K562 (cell line): ENCODE data around the gene GGTLC2. TPM values are rescaled to one million over a fixed set of nuclear protein-coding genes. Genes with fewer than 3 reads are reported as not detected.

Experiments
- CBFA2T3 ChIP-seq: fragments of 450-650 bp; IDR thresholded peaks from 2 replicates; pipeline ENCODE4 v1.6.1; 2017
- CEBPB ChIP-seq: fragments of 450-650 bp; IDR thresholded peaks from 2 replicates; pipeline ENCODE4 v1.6.1; 2016; ENCODE audit warnings: missing genetic modification characterization, missing compliant biosample characterization
- CREB1 ChIP-seq, 2 experiments: sonication (generic) in 1 of 2; formaldehyde crosslinking in 1 of 2; IDR thresholded peaks; 2 replicates each; pipeline versions ENCODE4 v1.6.1 to v1.8.0; 2012 to 2022; ENCODE audit warnings: inconsistent platforms in 1 of 2, mild to moderate bottlenecking in 1 of 2, missing genetic modification reagents in 1 of 2, moderate library complexity in 1 of 2
- DIDO1 ChIP-seq: fragments of 450-650 bp; IDR thresholded peaks from 2 replicates; pipeline ENCODE4 v1.6.1; 2016; ENCODE audit warnings: low read depth, missing biosample characterization, missing genetic modification characterization
- EZH2 ChIP-seq: IDR thresholded peaks from 2 replicates; pipeline ENCODE4 v1.6.1; 2012; ENCODE audit warnings: low read depth, mild to moderate bottlenecking, inconsistent platforms, low read length, borderline replicate concordance
- GABPA ChIP-seq: fragments of 200-800 bp; sonication (Bioruptor generic); conservative IDR thresholded peaks from 2 replicates; pipeline ENCODE4 v1.6.1; 2016; ENCODE audit warnings: low read depth, missing genetic modification characterization, missing compliant biosample characterization
- GABPB1 ChIP-seq: sonication (generic); formaldehyde crosslinking; IDR thresholded peaks from 2 replicates; pipeline ENCODE4 v1.8.0; 2022; ENCODE audit warnings: mild to moderate bottlenecking, missing genetic modification reagents
- HMGXB4 ChIP-seq: sonication (generic); formaldehyde crosslinking; IDR thresholded peaks from 2 replicates; pipeline ENCODE4 v1.8.1; 2023; ENCODE audit warnings: mild to moderate bottlenecking, missing genetic modification reagents
- IFI16 ChIP-seq: fragments of 250-450 bp; sonication (Bioruptor Pico); IDR thresholded peaks from 2 replicates; pipeline ENCODE4 v2.1.2; 2022; ENCODE audit warnings: mild to moderate bottlenecking, inconsistent platforms
- L3MBTL2 ChIP-seq: fragments of 450-650 bp; IDR thresholded peaks from 2 replicates; pipeline ENCODE4 v1.6.1; 2016; ENCODE audit warnings: mild to moderate bottlenecking, moderate library complexity
- MAZ ChIP-seq, 2 experiments: fragments of 450-650 bp in 1 of 2; sonication (generic) in 1 of 2; formaldehyde crosslinking; IDR thresholded peaks in 1 of 2; conservative IDR thresholded peaks in 1 of 2; 2 replicates each; pipeline versions ENCODE4 v1.4.0 to v1.5.0; 2020; ENCODE audit warnings: mild to moderate bottlenecking in 1 of 2, missing genetic modification reagents in 1 of 2
- MCM2 ChIP-seq: fragments of 450-650 bp; IDR thresholded peaks from 2 replicates; pipeline ENCODE4 v1.6.1; 2017; ENCODE audit warnings: low read depth, mild to moderate bottlenecking
- MEF2D ChIP-seq: conservative IDR thresholded peaks from 2 replicates; pipeline ENCODE4 v1.6.1; 2016; ENCODE audit warnings: low read depth, missing genetic modification characterization, missing compliant biosample characterization
- MYNN ChIP-seq, 2 experiments: sonication (generic); formaldehyde crosslinking in 1 of 2; IDR thresholded peaks; 2 replicates each; pipeline versions ENCODE4 v1.5.0 to v1.6.1; 2016 to 2020; ENCODE audit warnings: antibody characterized with exemption in 1 of 2, missing genetic modification reagents in 1 of 2
- PYGO2 ChIP-seq: fragments of 450-650 bp; IDR thresholded peaks from 2 replicates; pipeline ENCODE4 v1.6.1; 2016; ENCODE audit warnings: mild to moderate bottlenecking, missing genetic modification characterization, moderate library complexity, missing compliant biosample characterization
- SRF ChIP-seq, 2 experiments: fragments of 250-450, 450-650 bp in 1 of 2; sonication (Bioruptor Pico) in 1 of 2; sonication (generic) in 1 of 2; formaldehyde crosslinking; IDR thresholded peaks; 2 replicates each; pipeline versions ENCODE4 v1.5.0 to v1.5.1; 2020 to 2022; ENCODE audit warnings: mild to moderate bottlenecking in 1 of 2, missing genetic modification reagents in 1 of 2
- ZBTB26 ChIP-seq: fragments of 450-650 bp; formaldehyde crosslinking; IDR thresholded peaks from 2 replicates; pipeline ENCODE4 v1.4.0; 2022; ENCODE audit warnings: missing genetic modification characterization
- ZNF133 ChIP-seq: fragments of 250-450 bp; sonication (Bioruptor Pico); IDR thresholded peaks from 2 replicates; pipeline ENCODE4 v1.4.0; 2020; ENCODE audit warnings: mild to moderate bottlenecking
- polyA plus RNA-seq, 8 experiments: library from polyadenylated mRNA; depleted of rRNA in 4 of 8; stranded (reverse) in 5 of 8; unstranded in 3 of 8; fragments of >200 nt; fragmentation: Nextera tagmentation in 2 of 8; fragmentation: Illumina TruSeq in 1 of 8; extraction: Ambion mirVana in 2 of 8; extraction: Trizol in 1 of 8; gene quantifications; 2 replicates each; pipeline versions ENCODE4 v1.2.1 to v1.2.3, GENCODE V29; 2011 to 2014; ENCODE audit warnings: inconsistent platforms in 1 of 8, missing spikeins in 1 of 8
- total RNA-seq, 7 experiments: library from RNA; depleted of rRNA in 6 of 7; stranded (reverse); fragments of >200 nt in 6 of 7; fragmentation: Illumina TruSeq in 2 of 7; extraction: Trizol in 2 of 7; gene quantifications; 2 replicates each; pipeline versions ENCODE4 v1.2.1 to v1.2.3, GENCODE V29; 2011 to 2021; ENCODE audit warnings: low replicate concordance in 1 of 7
- TF ChIP-seq, protein P1 (sequence below): sonication (generic); formaldehyde crosslinking; IDR thresholded peaks from 2 replicates; pipeline ENCODE4 v1.8.0; 2022; ENCODE audit warnings: mild to moderate bottlenecking, missing genetic modification reagents
- TF ChIP-seq, protein P2 (sequence below): fragments of 250-450 bp; sonication (Bioruptor Pico); IDR thresholded peaks from 2 replicates; pipeline ENCODE4 v1.8.0; 2021; ENCODE audit warnings: borderline replicate concordance, mild to moderate bottlenecking, moderate library complexity; ENCODE audit not compliant: poor library complexity, severe bottlenecking

The GGTLC2 gene
- total and polyA plus RNA-seq, 9 of the 15 experiments (the other 6 are each of a cell fraction or from before 2014, with no cell fraction given): not detected

- TF ChIP-seq, protein P1, sequence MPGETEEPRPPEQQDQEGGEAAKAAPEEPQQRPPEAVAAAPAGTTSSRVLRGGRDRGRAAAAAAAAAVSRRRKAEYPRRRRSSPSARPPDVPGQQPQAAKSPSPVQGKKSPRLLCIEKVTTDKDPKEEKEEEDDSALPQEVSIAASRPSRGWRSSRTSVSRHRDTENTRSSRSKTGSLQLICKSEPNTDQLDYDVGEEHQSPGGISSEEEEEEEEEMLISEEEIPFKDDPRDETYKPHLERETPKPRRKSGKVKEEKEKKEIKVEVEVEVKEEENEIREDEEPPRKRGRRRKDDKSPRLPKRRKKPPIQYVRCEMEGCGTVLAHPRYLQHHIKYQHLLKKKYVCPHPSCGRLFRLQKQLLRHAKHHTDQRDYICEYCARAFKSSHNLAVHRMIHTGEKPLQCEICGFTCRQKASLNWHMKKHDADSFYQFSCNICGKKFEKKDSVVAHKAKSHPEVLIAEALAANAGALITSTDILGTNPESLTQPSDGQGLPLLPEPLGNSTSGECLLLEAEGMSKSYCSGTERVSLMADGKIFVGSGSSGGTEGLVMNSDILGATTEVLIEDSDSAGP: no peak
- TF ChIP-seq PYGO2 (tag): no peak
- no peak for TF ChIP-seq ZBTB26
- peak; percentile 73; the same call in 1 of the 2 replicates for TF ChIP-seq HMGXB4 (CRISPR knock-in tag)
- TF ChIP-seq MAZ (CRISPR knock-in tag; conservative IDR thresholded peaks at IDR 0.05 in 1 of 2, IDR thresholded peaks at IDR 0.05 in 1 of 2): peak in 1 of 2 experiments; percentile 71; a peak in 2 of 4 replicates
- TF ChIP-seq SRF (CRISPR knock-in tag; IDR thresholded peaks at IDR 0.05): 0 out of 4 replicates have a peak, but pooled peaks of 1 of the 2 experiments have one; percentile 35
- no peak for TF ChIP-seq GABPB1 (CRISPR knock-in tag)
- TF ChIP-seq CBFA2T3: peak; percentile 2; the same call in 1 of the 2 replicates
- TF ChIP-seq, protein P2, sequence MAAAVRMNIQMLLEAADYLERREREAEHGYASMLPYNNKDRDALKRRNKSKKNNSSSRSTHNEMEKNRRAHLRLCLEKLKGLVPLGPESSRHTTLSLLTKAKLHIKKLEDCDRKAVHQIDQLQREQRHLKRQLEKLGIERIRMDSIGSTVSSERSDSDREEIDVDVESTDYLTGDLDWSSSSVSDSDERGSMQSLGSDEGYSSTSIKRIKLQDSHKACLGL (CRISPR knock-in tag): no peak
- TF ChIP-seq GABPA: no peak
- no peak for TF ChIP-seq IFI16 (CRISPR knock-in tag)
- TF ChIP-seq L3MBTL2: no peak
- no peak for TF ChIP-seq MEF2D
- 0 out of 2 replicates have a peak, but pooled peaks have one; percentile 59 for TF ChIP-seq MYNN (IDR thresholded peaks at IDR 0.05)
- TF ChIP-seq MYNN (CRISPR knock-in tag; IDR thresholded peaks at IDR 0.05): 0 out of 2 replicates have a peak, but pooled peaks have one; percentile 59
- TF ChIP-seq CREB1 (IDR thresholded peaks at IDR 0.05): peak; percentile 55; the same call in 1 of the 2 replicates
- TF ChIP-seq CREB1 (CRISPR knock-in tag; IDR thresholded peaks at IDR 0.05): no peak
- no peak for TF ChIP-seq DIDO1 (tag)
- no peak for TF ChIP-seq MCM2
- no peak for TF ChIP-seq ZNF133 (CRISPR knock-in tag)
- TF ChIP-seq CEBPB (tag): no peak
- TF ChIP-seq EZH2: no peak
Observed at GRCh38 chr22:22666307-22667091, 22.1 kb downstream of the GGTLC2 start (continued).
